Measurements from ENCODE around the gene RBM38.
A peak's percentile ranks its signal among the peaks of the same experiment; 100 is the strongest.

The RBM38 gene

GRCh38 chr20:57380081-57380750, 11.0 kb upstream of the RBM38 start:
- no peak for TF ChIP-seq CTCF (IDR thresholded peaks at IDR 0.05; ENCODE audit: insufficient read depth, low read depth, low read length, missing control alignments)
- H3K4me3 ChIP-seq (ENCODE audit: low read length): no peak overlapping the region
- DNase-seq (ENCODE audit: low read depth): no peak

- peak; percentile 71 for DNase-seq (ENCODE audit: low read depth)
- H3K4me3 ChIP-seq (ENCODE audit: low read length): no peak overlapping the region
- TF ChIP-seq CTCF (IDR thresholded peaks at IDR 0.05; ENCODE audit: insufficient read depth, low read depth, low read length, missing control alignments): peak; percentile 96
Measured at GRCh38 chr20:57381596-57382503, 9.3 kb upstream of the RBM38 start.

- H3K4me3 ChIP-seq (ENCODE audit: low read length): no peak overlapping the region
- no peak for DNase-seq (ENCODE audit: low read depth)
- TF ChIP-seq CTCF (IDR thresholded peaks at IDR 0.05; ENCODE audit: insufficient read depth, low read depth, low read length, missing control alignments): no peak
Measured at GRCh38 chr20:57382516-57382915, 8.7 kb upstream of the RBM38 start.

GRCh38 chr20:57383447-57384347, 7.5 kb upstream of the RBM38 start:
- H3K4me3 ChIP-seq (ENCODE audit: low read length): no peak overlapping the region
- no peak for TF ChIP-seq CTCF (IDR thresholded peaks at IDR 0.05; ENCODE audit: insufficient read depth, low read depth, low read length, missing control alignments)
- no peak for DNase-seq (ENCODE audit: low read depth)

GRCh38 chr20:57384486-57384885, 6.7 kb upstream of the RBM38 start:
- no peak for TF ChIP-seq CTCF (IDR thresholded peaks at IDR 0.05; ENCODE audit: insufficient read depth, low read depth, low read length, missing control alignments)
- no peak for DNase-seq (ENCODE audit: low read depth)
- H3K4me3 ChIP-seq (ENCODE audit: low read length): no peak overlapping the region

- DNase-seq (ENCODE audit: low read depth): no peak
- H3K4me3 ChIP-seq (ENCODE audit: low read length): no peak overlapping the region
- no peak for TF ChIP-seq CTCF (IDR thresholded peaks at IDR 0.05; ENCODE audit: insufficient read depth, low read depth, low read length, missing control alignments)
Measured at GRCh38 chr20:57384953-57385761, 6.0 kb upstream of the RBM38 start.

Measured in epithelial cell of esophagus (primary cell).